HUES6 (cell line): ENCODE results near the gene GALNT16.
"Not testable (repeated sequence)": the region's sequence is repeated elsewhere in the genome, so short reads cannot be mapped to it uniquely, and the experiment has no call there.

Experiments
- H3K27ac ChIP-seq: 2 replicates; pipeline ENCODE4 v1.7.0; 2013; ENCODE audit warnings: low read depth, mild to moderate bottlenecking, low read length, inconsistent platforms
- H3K27me3 ChIP-seq: 2 replicates; pipeline ENCODE4 v1.6.1; 2013; ENCODE audit warnings: low read length; ENCODE audit not compliant: control insufficient read depth, insufficient read depth
- H3K36me3 ChIP-seq: 2 replicates; pipeline ENCODE4 v1.6.1; 2013; ENCODE audit warnings: low read length; ENCODE audit not compliant: control insufficient read depth, insufficient read depth
- H3K4me1 ChIP-seq: 2 replicates; pipeline ENCODE4 v1.6.1; 2013; ENCODE audit warnings: low read length; ENCODE audit not compliant: control insufficient read depth, insufficient read depth
- H3K4me3 ChIP-seq: 2 replicates; pipeline ENCODE4 v1.5.1; 2013; ENCODE audit warnings: low read depth, low read length
- H3K9ac ChIP-seq: one replicate; pipeline ENCODE4 v1.6.1; 2013; ENCODE audit warnings: mild to moderate bottlenecking, low read length
- H3K9me3 ChIP-seq: 2 replicates; pipeline ENCODE4 v1.6.1; 2013; ENCODE audit warnings: low read depth, low read length; ENCODE audit not compliant: control insufficient read depth, insufficient read depth

Gene GALNT16

GRCh38 chr14:69370061-69370460 is 110.1 kb downstream of the GALNT16 start:
- no peak overlapping the region for H3K9ac ChIP-seq
- no peak overlapping the region for H3K27ac ChIP-seq
- no peaks in the 10 kb centered on the region for H3K9me3 ChIP-seq
- H3K4me1 ChIP-seq = no peaks in the 10 kb centered on the region
- H3K27me3 ChIP-seq = no peaks in the 10 kb centered on the region
- H3K36me3 ChIP-seq = peaks cover 16% of the 10 kb centered on the region
- no peak overlapping the region for H3K4me3 ChIP-seq

- Histone ChIP-seq H3K27me3 (no peaks in the 10 kb centered on the region), H3K36me3 (peaks cover 36% of the 10 kb centered on the region), H3K4me3 (no peak overlapping the region), H3K4me1 (no peaks in the 10 kb centered on the region), H3K9ac (no peak overlapping the region), H3K9me3 (no peaks in the 10 kb centered on the region), H3K27ac (no peak overlapping the region)
These were observed 112.2 kb downstream of the GALNT16 start for GRCh38 chr14:69372146-69372545.

GRCh38 chr14:69373104-69373503 is 113.1 kb downstream of the GALNT16 start:
- Histone ChIP-seq H3K27ac (no peak overlapping the region), H3K9me3 (no peaks in the 10 kb centered on the region), H3K4me1 (no peaks in the 10 kb centered on the region), H3K36me3 (peaks cover 45% of the 10 kb centered on the region), H3K27me3 (no peaks in the 10 kb centered on the region), H3K9ac (no peak overlapping the region), H3K4me3 (no peak overlapping the region)

- no peak overlapping the region for H3K9ac ChIP-seq
- H3K4me3 ChIP-seq = no peak overlapping the region
- H3K4me1 ChIP-seq = no peaks in the 10 kb centered on the region
- H3K36me3 ChIP-seq = peaks cover 53% of the 10 kb centered on the region
- no peak overlapping the region for H3K27ac ChIP-seq
- no peaks in the 10 kb centered on the region for H3K27me3 ChIP-seq
- no peaks in the 10 kb centered on the region for H3K9me3 ChIP-seq
These were observed 114.3 kb downstream of the GALNT16 start for GRCh38 chr14:69374235-69374634.

- Histone ChIP-seq H3K9me3 (no peaks in the 10 kb centered on the region), H3K27ac (no peak overlapping the region), H3K9ac (no peak overlapping the region), H3K4me1 (no peaks in the 10 kb centered on the region), H3K4me3 (no peak overlapping the region), H3K27me3 (no peaks in the 10 kb centered on the region), H3K36me3 (peaks cover 63% of the 10 kb centered on the region)
These were observed 115.2 kb downstream of the GALNT16 start for GRCh38 chr14:69375182-69375581.

GRCh38 chr14:69375722-69376121 is 115.8 kb downstream of the GALNT16 start:
- H3K36me3 ChIP-seq = peaks cover 68% of the 10 kb centered on the region
- H3K4me3 ChIP-seq = no peak overlapping the region
- H3K27me3 ChIP-seq = no peaks in the 10 kb centered on the region
- H3K9me3 ChIP-seq = no peaks in the 10 kb centered on the region
- no peak overlapping the region for H3K27ac ChIP-seq
- H3K9ac ChIP-seq = no peak overlapping the region
- no peaks in the 10 kb centered on the region for H3K4me1 ChIP-seq

GRCh38 chr14:69376439-69376838 is 116.5 kb downstream of the GALNT16 start:
- Histone ChIP-seq H3K27ac (no peak overlapping the region), H3K9ac (no peak overlapping the region), H3K4me3 (no peak overlapping the region), H3K36me3 (peaks cover 75% of the 10 kb centered on the region), H3K27me3 (no peaks in the 10 kb centered on the region), H3K4me1 (no peaks in the 10 kb centered on the region), H3K9me3 (no peaks in the 10 kb centered on the region)

- Histone ChIP-seq H3K36me3 (peaks cover 85% of the 10 kb centered on the region), H3K9ac (no peak overlapping the region), H3K9me3 (no peaks in the 10 kb centered on the region)
These were observed 118.3 kb downstream of the GALNT16 start for GRCh38 chr14:69378274-69378673.

GRCh38 chr14:69387311-69387710 is 127.4 kb downstream of the GALNT16 start:
- Histone ChIP-seq H3K9me3 (no peaks in the 10 kb centered on the region), H3K4me1 (no peaks in the 10 kb centered on the region), H3K9ac (no peak overlapping the region), H3K27me3 (no peaks in the 10 kb centered on the region), H3K36me3 (peaks cover 93% of the 10 kb centered on the region), H3K27ac (no peak overlapping the region), H3K4me3 (no peak overlapping the region)

More at GRCh38 chr14:69378274-69378673, 118.3 kb downstream of the GALNT16 start:
- H3K27ac ChIP-seq = no peak overlapping the region
- no peaks in the 10 kb centered on the region for H3K27me3 ChIP-seq
- no peaks in the 10 kb centered on the region for H3K4me1 ChIP-seq
- no peak overlapping the region for H3K4me3 ChIP-seq

- H3K36me3 ChIP-seq = peaks cover 94% of the 10 kb centered on the region
- H3K27me3 ChIP-seq, H3K4me3 ChIP-seq, H3K9ac ChIP-seq, H3K4me1 ChIP-seq, H3K27ac ChIP-seq, H3K9me3 ChIP-seq: not testable (repeated sequence)
These were observed 131.4 kb downstream of the GALNT16 start for GRCh38 chr14:69391400-69391799.

- Histone ChIP-seq H3K9me3 (no peaks in the 10 kb centered on the region), H3K4me3 (no peak overlapping the region), H3K4me1 (0 out of 2 replicates have a peak, but pooled peaks cover 5% of the 10 kb centered on the region), H3K27ac (no peak overlapping the region), H3K9ac (no peak overlapping the region), H3K36me3 (peaks cover 83% of the 10 kb centered on the region), H3K27me3 (no peaks in the 10 kb centered on the region)
These were observed 132.5 kb downstream of the GALNT16 start for GRCh38 chr14:69392481-69392880.

GRCh38 chr14:69395929-69396328 is 136.0 kb downstream of the GALNT16 start:
- 0 out of 2 replicates have a peak, but pooled peaks cover 19% of the 10 kb centered on the region for H3K4me1 ChIP-seq
- H3K9me3 ChIP-seq = no peaks in the 10 kb centered on the region
- H3K36me3 ChIP-seq = peaks cover 53% of the 10 kb centered on the region
- no peaks in the 10 kb centered on the region for H3K27me3 ChIP-seq
- H3K4me3 ChIP-seq = no peak overlapping the region
- no peak overlapping the region for H3K27ac ChIP-seq
- H3K9ac ChIP-seq = no peak overlapping the region
